SK-N-MC (cell line): ENCODE measurements around the gene MFGE8.

Experiments
- EZH2 ChIP-seq: fragments of 200-600 bp; sonication (generic); IDR thresholded peaks from one replicate; pipeline ENCODE4 v1.6.1; 2017; ENCODE audit warnings: antibody characterized with exemption
- FOXP2 ChIP-seq: optimal IDR thresholded peaks from 2 replicates; pipeline ENCODE3; 2011; ENCODE audit warnings: mild to moderate bottlenecking, moderate library complexity; ENCODE audit not compliant: insufficient read depth; ENCODE audit errors: extremely low read length, control extremely low read depth
- POLR2AphosphoS5 ChIP-seq: IDR thresholded peaks from 2 replicates; pipeline ENCODE4 v1.6.1; 2012; ENCODE audit warnings: mild to moderate bottlenecking, low read depth, low read length, borderline replicate concordance

DNA sequence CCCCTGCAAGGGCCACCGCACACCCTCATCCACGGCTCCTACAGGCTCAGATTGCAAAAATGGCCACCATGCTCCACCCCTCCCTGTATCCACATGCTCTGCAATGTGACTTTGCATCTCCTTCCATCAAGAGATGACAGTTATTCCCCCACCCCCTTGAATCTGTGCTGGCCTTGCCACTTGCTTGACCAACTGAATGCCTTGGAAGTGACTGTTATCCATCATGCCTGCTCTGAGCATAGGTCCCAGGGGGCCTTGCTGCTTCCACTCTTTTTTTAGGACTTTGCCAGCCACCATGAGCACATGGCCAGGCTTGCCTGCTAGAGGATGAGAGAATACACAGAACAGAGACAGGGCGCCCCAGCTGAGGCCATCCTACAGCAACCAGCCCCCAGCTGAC, 31.4 kb downstream of the MFGE8 start:
- TF ChIP-seq EZH2, result no peak
- no peak for TF ChIP-seq POLR2AphosphoS5
- no peak for TF ChIP-seq FOXP2
